ENCODE data around the gene RGS6.

Gene RGS6

GRCh38 chr14:72500234-72500838 is 568.1 kb downstream of the RGS6 start:
- H3K36me3 Mint-ChIP-seq (ENCODE audit: low read depth): peaks cover 3% of the 10 kb centered on the region
- no peak overlapping the region for H3K4me3 Mint-ChIP-seq
- H3K9me3 Mint-ChIP-seq: peaks cover 5% of the 10 kb centered on the region
- no peak overlapping the region for H3K27ac Mint-ChIP-seq
- peaks cover 12% of the 10 kb centered on the region for H3K27me3 Mint-ChIP-seq
- no peaks in the 10 kb centered on the region for H3K4me1 Mint-ChIP-seq (ENCODE audit: low read depth)

- Mint-ChIP-seq H3K36me3 (ENCODE audit: low read depth) (peaks cover 3% of the 10 kb centered on the region), H3K4me1 (ENCODE audit: low read depth) (no peaks in the 10 kb centered on the region), H3K27ac (no peak overlapping the region), H3K27me3 (peaks cover 10% of the 10 kb centered on the region), H3K9me3 (peaks cover 5% of the 10 kb centered on the region), H3K4me3 (no peak overlapping the region)
These were observed 569.2 kb downstream of the RGS6 start for GRCh38 chr14:72501439-72501838.

GRCh38 chr14:72503271-72503670 is 571.0 kb downstream of the RGS6 start:
- Mint-ChIP-seq H3K27me3 (peaks cover 6% of the 10 kb centered on the region), H3K4me1 (ENCODE audit: low read depth) (no peaks in the 10 kb centered on the region), H3K27ac (no peak overlapping the region), H3K4me3 (no peak overlapping the region), H3K9me3 (peaks cover 5% of the 10 kb centered on the region), H3K36me3 (ENCODE audit: low read depth) (peaks cover 3% of the 10 kb centered on the region)

- Mint-ChIP-seq H3K36me3 (ENCODE audit: low read depth) (peaks cover 3% of the 10 kb centered on the region), H3K27ac (no peak overlapping the region), H3K4me3 (no peak overlapping the region), H3K27me3 (peaks cover 6% of the 10 kb centered on the region), H3K4me1 (ENCODE audit: low read depth) (no peaks in the 10 kb centered on the region), H3K9me3 (peaks cover 5% of the 10 kb centered on the region)
These were observed 571.6 kb downstream of the RGS6 start for GRCh38 chr14:72503696-72504368.

- Mint-ChIP-seq H3K27me3 (peaks cover 14% of the 10 kb centered on the region), H3K9me3 (no peaks in the 10 kb centered on the region), H3K36me3 (ENCODE audit: low read depth) (no peaks in the 10 kb centered on the region), H3K27ac (no peak overlapping the region), H3K4me1 (ENCODE audit: low read depth) (no peaks in the 10 kb centered on the region), H3K4me3 (no peak overlapping the region)
These were observed 578.3 kb downstream of the RGS6 start for GRCh38 chr14:72510566-72510965.

GRCh38 chr14:72512281-72512680 is 580.1 kb downstream of the RGS6 start:
- peaks cover 14% of the 10 kb centered on the region for H3K27me3 Mint-ChIP-seq
- H3K27ac Mint-ChIP-seq: no peak overlapping the region
- H3K4me1 Mint-ChIP-seq (ENCODE audit: low read depth): peaks cover 5% of the 10 kb centered on the region
- H3K36me3 Mint-ChIP-seq (ENCODE audit: low read depth): no peaks in the 10 kb centered on the region
- H3K4me3 Mint-ChIP-seq: no peak overlapping the region
- no peaks in the 10 kb centered on the region for H3K9me3 Mint-ChIP-seq

GRCh38 chr14:72512925-72513324 is 580.7 kb downstream of the RGS6 start:
- Mint-ChIP-seq H3K4me3 (no peak overlapping the region), H3K9me3 (no peaks in the 10 kb centered on the region), H3K27ac (no peak overlapping the region), H3K4me1 (ENCODE audit: low read depth) (peaks cover 12% of the 10 kb centered on the region), H3K36me3 (ENCODE audit: low read depth) (no peaks in the 10 kb centered on the region), H3K27me3 (peaks cover 14% of the 10 kb centered on the region)

GRCh38 chr14:72513346-72513745 is 581.1 kb downstream of the RGS6 start:
- peaks cover 16% of the 10 kb centered on the region for H3K4me1 Mint-ChIP-seq (ENCODE audit: low read depth)
- H3K27ac Mint-ChIP-seq: no peak overlapping the region
- H3K36me3 Mint-ChIP-seq (ENCODE audit: low read depth): no peaks in the 10 kb centered on the region
- H3K27me3 Mint-ChIP-seq: peaks cover 14% of the 10 kb centered on the region
- H3K9me3 Mint-ChIP-seq: no peaks in the 10 kb centered on the region
- no peak overlapping the region for H3K4me3 Mint-ChIP-seq

- no peak overlapping the region for H3K27ac Mint-ChIP-seq
- no peak overlapping the region for H3K4me3 Mint-ChIP-seq
- peaks cover 14% of the 10 kb centered on the region for H3K27me3 Mint-ChIP-seq
- no peaks in the 10 kb centered on the region for H3K36me3 Mint-ChIP-seq (ENCODE audit: low read depth)
- peaks cover 24% of the 10 kb centered on the region for H3K4me1 Mint-ChIP-seq (ENCODE audit: low read depth)
- H3K9me3 Mint-ChIP-seq: no peaks in the 10 kb centered on the region
These were observed 581.9 kb downstream of the RGS6 start for GRCh38 chr14:72513965-72514659.

- no peak overlapping the region for H3K27ac Mint-ChIP-seq
- H3K27me3 Mint-ChIP-seq: peaks cover 10% of the 10 kb centered on the region
- H3K36me3 Mint-ChIP-seq (ENCODE audit: low read depth): no peaks in the 10 kb centered on the region
- no peak overlapping the region for H3K4me3 Mint-ChIP-seq
- H3K9me3 Mint-ChIP-seq: peaks cover 2% of the 10 kb centered on the region
- H3K4me1 Mint-ChIP-seq (ENCODE audit: low read depth): peaks cover 29% of the 10 kb centered on the region
These were observed 582.4 kb downstream of the RGS6 start for GRCh38 chr14:72514660-72515025.

GRCh38 chr14:72515779-72516770 is 583.8 kb downstream of the RGS6 start:
- H3K27me3 Mint-ChIP-seq: peaks cover 3% of the 10 kb centered on the region
- H3K4me3 Mint-ChIP-seq: no peak overlapping the region
- H3K27ac Mint-ChIP-seq: no peak overlapping the region
- H3K4me1 Mint-ChIP-seq (ENCODE audit: low read depth): peaks cover 43% of the 10 kb centered on the region
- H3K9me3 Mint-ChIP-seq: peaks cover 13% of the 10 kb centered on the region
- H3K36me3 Mint-ChIP-seq (ENCODE audit: low read depth): peaks cover 8% of the 10 kb centered on the region

GRCh38 chr14:72516936-72517700 is 584.9 kb downstream of the RGS6 start:
- Mint-ChIP-seq H3K27ac (no peak overlapping the region), H3K4me3 (no peak overlapping the region), H3K36me3 (ENCODE audit: low read depth) (peaks cover 8% of the 10 kb centered on the region), H3K4me1 (ENCODE audit: low read depth) (peaks cover 54% of the 10 kb centered on the region), H3K27me3 (no peaks in the 10 kb centered on the region), H3K9me3 (peaks cover 13% of the 10 kb centered on the region)

- Mint-ChIP-seq H3K4me3 (no peak overlapping the region), H3K36me3 (ENCODE audit: low read depth) (peaks cover 8% of the 10 kb centered on the region), H3K27ac (no peak overlapping the region), H3K9me3 (peaks cover 13% of the 10 kb centered on the region), H3K4me1 (ENCODE audit: low read depth) (peaks cover 59% of the 10 kb centered on the region), H3K27me3 (no peaks in the 10 kb centered on the region)
These were observed 585.5 kb downstream of the RGS6 start for GRCh38 chr14:72517736-72518135.

- no peaks in the 10 kb centered on the region for H3K27me3 Mint-ChIP-seq
- H3K9me3 Mint-ChIP-seq: peaks cover 13% of the 10 kb centered on the region
- H3K27ac Mint-ChIP-seq: peak overlapping the region; percentile 87
- peaks cover 8% of the 10 kb centered on the region for H3K36me3 Mint-ChIP-seq (ENCODE audit: low read depth)
- peaks cover 64% of the 10 kb centered on the region for H3K4me1 Mint-ChIP-seq (ENCODE audit: low read depth)
- peak overlapping the region; percentile 63 for H3K4me3 Mint-ChIP-seq
These were observed 586.7 kb downstream of the RGS6 start for GRCh38 chr14:72518809-72519377.
